HG03442 (cell line): ENCODE results near the gene FOXA3.

ENCODE experiments used
- ATAC-seq: cut with Tn5 transposase; IDR thresholded peaks from one replicate; pipeline ENCODE4 v1.9.1; 2021; ENCODE audit warnings: mild to moderate bottlenecking, moderate library complexity; ENCODE audit not compliant: unreplicated experiment

Gene FOXA3

DNA sequence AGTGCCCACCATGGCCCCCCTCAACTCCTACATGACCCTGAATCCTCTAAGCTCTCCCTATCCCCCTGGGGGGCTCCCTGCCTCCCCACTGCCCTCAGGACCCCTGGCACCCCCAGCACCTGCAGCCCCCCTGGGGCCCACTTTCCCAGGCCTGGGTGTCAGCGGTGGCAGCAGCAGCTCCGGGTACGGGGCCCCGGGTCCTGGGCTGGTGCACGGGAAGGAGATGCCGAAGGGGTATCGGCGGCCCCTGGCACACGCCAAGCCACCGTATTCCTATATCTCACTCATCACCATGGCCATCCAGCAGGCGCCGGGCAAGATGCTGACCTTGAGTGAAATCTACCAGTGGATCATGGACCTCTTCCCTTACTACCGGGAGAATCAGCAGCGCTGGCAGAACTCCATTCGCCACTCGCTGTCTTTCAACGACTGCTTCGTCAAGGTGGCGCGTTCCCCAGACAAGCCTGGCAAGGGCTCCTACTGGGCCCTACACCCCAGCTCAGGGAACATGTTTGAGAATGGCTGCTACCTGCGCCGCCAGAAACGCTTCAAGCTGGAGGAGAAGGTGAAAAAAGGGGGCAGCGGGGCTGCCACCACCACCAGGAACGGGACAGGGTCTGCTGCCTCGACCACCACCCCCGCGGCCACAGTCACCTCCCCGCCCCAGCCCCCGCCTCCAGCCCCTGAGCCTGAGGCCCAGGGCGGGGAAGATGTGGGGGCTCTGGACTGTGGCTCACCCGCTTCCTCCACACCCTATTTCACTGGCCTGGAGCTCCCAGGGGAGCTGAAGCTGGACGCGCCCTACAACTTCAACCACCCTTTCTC is 8.2 kb downstream of the FOXA3 start:
- no peak for ATAC-seq

DNA sequence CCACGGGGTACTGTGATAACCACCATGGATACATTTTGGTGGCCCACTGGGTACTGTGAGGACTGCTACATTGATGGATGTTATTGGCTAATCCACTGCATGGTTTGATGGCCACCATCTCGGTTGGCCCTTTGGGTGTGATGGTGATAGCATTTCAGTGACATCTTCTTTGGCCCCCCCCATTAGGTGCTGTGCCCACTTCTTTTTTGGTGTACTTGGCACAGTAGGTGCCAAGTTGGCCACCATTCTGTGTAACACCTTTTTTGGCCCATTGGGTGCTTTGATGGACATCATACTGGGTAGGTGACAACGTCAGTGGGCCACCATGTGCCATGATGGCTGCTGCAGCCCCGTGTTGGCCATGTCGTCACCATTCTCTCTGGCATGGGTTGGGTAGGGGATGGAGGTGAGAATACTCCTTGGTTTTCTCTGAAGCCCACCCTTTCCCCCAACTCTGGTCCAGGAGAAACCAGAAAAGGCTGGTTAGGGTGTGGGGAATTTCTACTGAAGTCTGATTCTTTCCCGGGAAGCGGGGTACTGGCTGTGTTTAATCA is 9.2 kb downstream of the FOXA3 start:
- ATAC-seq, result no peak

DNA sequence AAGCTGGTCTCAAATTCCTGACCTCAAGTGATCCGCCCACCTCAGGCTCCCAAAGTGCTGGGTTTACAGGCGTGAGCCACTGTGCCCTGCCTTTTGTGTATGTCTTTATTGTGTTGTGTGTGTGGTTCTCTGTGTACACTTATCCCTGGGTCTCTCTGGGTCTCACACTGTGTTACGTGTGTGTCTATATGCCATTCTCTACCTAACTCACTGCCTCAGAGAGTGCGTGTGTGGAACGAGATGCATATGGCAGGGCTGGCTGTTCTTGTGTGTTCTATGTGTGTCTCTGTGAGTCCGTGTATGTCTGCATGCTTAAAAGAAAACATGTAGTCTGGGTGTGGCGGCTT is 10.5 kb downstream of the FOXA3 start:
- no peak for ATAC-seq

DNA sequence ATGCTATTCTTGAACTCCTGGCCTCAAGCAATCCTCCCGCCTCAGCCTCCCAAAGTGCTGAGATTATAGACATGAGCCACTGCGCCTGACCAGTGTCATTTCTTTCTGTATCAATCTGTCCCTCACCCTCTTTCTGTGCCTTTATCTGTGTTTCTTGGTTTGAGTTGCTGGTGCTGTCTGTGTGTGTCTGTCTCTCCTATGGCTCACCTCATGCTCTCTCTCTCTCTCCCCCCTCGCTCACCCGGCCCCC is 12.0 kb downstream of the FOXA3 start:
- ATAC-seq, result no peak

DNA sequence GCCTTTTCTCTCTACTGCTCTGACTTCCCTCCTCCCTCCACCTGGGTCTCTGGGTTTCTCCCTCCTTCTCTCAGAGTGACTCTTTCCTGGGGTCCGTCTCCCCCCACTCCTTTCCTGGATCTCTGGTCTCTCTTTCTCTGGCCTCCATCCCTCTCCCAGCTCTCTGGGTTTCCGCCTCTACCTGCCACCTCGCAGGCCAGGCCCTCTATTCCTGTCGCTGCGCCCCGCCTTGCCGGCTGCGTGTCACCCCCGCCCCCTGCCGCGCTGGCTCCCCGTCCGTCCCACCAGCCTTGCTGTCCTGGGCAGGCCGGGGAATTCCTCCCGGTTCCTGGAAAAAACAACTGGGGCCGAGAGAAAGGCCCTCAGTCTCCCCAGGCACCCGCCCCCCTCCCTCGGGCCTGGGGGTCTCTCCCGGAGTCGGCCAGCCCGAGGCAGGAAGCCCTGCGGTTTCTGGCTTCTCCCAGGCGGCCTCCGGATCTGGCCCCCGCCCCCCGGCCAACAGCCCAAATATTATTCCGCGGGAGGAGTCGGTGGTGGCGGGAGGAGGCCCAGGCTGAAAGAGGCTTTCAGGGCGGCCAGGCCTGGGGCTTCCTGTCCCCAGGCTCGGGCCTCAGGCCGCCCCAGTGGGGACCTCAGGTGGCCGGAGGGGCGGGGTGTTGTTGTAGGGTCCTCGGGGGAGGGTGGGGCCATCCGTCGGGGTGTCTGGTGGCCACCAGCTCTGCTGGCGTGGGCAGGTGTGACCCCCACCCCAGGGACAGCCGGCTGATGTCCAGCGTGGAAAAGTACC is 12.5 kb downstream of the FOXA3 start:
- ATAC-seq, result no peak

DNA sequence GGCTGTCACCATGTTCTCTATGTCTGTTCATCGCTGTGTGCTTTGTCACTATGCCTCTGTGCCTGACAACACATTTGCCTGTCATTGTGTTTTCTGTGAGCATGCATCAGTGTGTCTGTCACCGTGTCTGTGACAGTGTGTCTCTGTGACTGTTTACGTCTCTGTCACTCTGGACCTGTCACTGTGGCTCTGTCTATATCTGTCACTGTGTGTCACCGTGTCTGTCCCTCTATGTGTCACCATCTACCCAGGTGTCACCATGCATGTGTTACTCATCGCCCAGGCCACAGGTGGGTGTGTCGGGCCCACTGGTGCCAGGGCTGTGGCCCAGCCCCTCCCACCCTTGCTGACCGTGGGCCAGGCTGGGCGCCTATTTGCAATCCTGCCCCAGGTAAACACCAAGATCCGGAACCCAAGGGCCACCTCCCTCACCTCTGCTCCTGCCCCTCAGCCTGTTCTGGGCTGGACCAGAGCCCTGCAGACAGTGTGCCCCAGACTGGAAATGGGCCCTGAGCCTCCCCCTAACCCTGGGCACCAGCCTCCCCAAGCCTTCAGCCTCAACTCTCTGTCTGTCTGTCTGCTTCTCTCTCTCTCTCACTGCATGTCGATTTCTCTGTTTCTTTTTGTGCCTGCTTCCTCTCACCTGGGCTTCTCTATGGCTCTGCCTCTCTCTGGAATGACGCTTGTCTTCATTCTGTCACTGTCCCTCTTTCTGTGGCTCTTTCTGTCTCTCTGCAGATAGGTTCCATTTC is 14.1 kb downstream of the FOXA3 start:
- ATAC-seq, result no peak

DNA sequence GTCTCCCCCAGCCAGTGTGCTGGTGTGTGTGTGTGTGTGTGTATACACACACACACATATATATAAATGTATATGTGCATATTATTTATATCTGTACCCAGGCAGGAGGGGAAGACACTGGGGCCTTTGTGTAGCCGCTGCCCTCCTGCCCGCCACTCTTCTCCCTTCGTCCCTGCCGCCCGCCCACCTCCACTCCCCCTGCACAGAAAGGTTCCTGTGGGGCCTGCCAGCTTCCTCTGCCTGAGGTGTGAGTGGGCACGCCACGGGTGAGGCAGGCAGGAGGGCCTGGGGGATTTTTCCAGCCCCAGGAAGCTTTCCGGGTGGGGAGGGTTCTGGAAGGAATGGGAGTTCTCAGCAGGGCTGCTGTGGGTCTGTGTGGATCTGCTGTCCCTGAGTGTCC is 14.9 kb downstream of the FOXA3 start:
- ATAC-seq, result no peak

DNA sequence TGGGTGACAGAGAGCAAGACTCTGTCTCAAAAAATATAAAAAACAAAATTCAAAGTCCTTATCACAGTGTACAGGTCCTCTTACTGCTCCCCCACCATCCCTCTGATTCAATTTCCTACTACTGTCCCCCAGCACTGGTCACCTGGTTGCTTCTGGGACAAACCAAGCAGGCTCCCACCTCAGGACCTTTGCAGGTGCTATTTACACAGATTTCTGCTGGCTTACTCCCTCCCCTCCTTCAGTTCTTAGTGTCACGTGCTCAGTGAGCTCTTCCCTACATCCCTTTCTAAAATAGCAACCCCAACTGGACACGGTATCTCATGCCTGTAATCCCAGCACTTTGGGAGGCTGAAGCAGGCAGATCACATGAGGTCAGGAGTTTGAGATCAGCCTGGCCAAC is 15.8 kb downstream of the FOXA3 start:
- no peak for ATAC-seq

DNA sequence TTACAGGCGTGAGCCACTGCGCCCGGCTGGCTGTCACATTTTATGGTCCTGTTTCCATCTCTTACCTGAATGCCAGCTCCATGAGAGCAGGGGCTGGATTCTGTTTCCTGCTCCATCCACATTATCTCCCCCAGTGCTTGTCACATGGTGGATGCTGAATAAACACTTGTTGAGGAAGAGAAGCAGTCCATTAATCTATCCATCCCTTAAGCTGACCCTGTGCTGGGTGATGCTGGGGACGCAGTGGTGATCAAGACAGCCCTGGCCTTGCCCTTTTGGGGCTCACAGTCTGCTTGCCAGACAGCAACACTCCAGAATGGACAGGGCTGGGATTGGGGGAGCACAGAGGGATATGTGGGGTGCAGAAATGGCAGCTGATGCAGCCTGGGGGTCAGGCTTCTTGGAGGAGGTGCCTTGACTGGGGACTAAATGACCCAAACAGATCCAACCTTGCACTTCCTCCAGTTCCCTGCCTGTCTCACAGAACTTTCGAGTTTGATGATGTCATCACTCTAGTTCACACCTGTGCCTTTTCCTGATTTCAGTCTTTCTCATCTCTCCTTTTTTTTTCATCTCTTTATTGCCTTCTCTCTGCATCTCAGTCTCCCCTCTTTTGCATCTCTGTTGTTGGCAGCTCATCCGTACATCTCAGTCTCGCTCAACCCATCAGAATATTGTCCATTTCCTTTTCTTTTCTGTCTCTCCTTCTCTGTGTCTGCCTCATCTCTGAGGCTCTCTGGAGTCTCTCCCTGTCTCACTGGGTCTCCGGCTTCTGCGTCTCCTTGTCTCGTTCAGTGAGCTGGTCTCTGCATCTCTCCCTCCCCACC is 17.2 kb downstream of the FOXA3 start:
- no peak for ATAC-seq

DNA sequence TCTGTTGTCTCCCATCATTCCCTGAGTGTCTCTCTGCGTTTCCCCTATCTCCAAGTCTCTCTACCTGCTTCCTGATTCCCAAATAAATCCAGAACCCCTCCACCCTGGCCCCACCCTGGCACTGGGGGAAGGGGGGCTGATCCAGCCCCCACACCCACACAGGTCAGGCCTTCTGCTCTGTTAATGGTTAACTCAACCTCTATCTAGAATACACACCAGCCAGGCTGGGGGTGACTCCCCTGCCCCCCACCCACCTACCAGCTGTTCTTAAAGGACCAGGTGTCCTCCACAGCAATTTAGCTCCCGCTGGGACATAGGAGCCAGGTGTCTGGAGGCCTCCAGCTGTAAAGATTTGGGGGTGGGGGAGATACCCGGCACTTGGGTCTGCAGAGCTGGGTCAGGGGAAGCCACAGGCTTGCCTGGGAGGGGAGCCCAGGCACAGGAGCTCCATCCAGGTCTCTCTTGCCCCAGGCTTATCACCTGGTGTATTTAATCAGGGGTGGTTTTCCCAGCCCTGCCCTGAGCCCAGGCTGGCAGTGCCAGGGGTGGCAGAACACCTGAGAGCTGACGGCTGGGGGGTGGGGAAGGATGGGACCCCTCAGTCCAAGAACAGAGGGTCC is 17.9 kb downstream of the FOXA3 start:
- ATAC-seq, result no peak

DNA sequence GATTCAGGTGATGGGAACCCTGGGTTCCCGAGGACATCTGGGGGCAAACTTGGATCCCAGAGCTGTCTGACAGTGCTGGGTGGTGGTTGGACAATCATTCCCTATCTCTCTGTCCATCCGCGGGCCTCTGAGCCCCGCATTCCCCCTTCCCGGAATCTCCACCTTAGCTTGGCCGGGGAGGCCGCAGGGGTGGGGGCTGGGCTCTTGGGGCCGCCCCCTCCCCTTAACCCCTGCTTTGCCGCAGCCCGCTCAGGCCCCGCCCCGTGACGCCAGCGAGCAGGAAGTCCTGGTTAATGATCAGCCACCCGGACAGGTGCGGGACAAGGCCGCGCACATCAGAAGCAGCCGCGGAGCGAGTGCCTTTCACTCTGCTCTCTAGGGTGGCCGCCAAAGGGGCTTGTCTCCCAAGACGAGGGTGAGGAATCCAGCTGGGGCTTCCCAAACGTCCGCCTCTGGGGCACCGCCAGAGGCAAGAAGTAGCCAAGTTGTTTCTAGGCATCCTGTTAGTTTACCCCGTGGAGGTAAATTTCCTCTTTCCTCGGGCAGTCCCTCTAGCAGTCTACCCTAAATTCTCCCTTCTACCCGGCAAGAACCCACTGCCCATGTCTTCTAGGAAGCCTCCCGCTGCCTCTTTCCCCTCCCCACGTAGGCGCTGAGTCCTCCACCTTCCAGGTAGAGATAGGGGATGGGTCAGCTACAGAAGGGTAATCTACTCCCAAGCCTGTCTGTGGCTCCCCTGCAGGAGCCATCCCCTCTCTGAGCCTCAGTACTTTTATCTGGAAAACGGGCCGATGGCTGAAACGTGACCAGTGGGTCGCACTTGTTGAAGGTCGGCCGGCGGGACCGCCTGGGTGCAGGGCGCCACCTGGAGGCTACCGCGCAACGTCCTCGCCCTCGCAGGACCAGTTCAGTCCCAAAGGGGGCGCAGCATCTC is 18.8 kb downstream of the FOXA3 start:
- no peak for ATAC-seq

DNA sequence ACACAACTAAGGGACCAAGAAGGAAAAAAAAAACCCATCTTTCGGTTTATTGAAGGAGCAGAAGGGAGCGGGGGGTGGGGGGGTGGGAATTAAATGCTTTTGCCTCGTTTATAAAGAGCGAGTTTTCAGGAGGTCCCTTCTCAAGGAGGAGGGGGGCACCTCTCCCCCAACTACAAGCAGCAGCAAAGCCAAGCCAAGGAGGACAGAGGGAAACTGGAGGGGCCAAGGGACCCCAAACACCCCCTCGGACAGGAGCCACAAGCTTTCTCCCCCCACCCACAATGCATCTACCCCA is 19.4 kb downstream of the FOXA3 start:
- ATAC-seq, result no peak

DNA sequence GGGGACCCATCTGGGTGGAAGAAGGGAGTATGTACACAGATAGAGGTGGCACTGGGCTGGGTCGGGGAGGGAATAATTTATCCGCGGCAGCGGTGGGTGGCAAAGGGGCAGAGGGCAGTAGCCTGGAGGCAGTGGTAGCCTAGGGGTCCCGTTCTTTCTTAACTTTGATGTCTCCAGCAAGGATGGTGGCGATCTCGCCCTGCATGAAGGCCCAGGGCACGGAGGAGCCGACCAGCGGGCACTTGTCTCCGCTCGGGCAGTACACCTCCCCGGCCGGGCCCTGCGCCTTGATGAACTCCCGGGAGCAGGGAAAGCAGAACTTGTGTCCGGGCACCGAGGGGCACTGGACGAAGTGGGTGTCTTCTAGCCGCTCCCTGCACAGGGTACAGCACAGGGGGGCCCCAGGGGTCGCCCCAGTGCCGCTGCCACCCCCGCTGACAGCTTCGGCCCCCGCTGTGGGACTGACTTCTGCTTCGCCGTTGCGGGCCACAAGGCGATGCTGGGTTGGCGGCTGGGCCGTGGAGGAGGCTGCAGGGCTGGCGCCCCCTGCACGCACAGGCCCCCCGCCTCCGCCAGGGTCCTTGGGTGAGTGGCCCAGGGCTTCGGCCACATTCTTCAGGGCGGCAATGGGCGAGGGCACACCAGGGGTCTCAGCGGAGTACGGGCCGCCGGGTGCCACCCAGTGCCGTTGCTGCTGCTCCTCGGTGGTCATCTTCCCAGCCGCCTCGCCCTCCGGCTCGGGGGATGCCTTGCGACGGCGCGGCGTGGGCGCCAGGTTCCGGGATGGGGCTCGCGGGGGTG is 20.0 kb downstream of the FOXA3 start:
- ATAC-seq, result no peak

DNA sequence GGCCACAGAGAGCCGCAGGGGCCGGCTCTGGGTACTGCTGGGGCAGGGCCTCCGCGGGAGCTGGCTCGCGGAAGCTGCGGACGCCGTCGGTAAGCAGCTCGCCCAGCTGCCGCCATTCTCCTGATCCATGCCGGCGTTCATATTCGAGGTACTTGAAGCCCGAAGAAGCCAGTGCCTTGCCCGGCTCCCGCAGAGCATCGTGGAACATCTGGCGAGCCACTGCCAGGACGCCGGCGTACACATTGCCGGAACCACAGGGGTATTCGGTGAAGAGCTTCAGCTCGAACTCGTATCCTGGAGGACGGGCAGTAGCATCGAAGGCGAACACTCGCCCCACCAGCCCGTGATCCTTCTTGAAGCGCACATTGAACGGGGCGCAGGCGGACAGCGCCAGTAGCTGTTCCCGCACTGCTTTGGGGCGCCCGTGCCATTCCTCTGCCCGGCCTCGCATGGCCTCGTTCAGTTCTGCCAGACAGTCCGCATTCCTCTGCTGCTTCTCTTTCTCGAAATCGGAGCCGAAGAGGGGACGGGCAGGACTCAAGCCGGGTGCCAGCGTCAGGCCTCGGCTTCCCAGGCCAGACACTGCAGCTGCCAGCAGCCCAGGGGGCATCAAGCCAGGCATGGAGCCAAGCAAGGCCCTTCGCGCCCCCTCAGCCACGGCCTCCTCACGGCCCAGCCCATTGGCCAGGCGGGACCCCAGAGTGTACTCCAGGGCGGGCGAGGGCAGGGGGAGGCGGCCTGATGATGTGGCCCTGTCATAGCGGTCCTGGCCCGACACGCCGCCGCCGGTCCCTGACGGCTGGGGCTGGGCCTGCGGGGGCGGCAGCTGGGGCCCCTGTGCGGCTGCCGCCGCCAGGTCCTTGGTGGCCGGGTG is 20.8 kb downstream of the FOXA3 start:
- no peak for ATAC-seq

DNA sequence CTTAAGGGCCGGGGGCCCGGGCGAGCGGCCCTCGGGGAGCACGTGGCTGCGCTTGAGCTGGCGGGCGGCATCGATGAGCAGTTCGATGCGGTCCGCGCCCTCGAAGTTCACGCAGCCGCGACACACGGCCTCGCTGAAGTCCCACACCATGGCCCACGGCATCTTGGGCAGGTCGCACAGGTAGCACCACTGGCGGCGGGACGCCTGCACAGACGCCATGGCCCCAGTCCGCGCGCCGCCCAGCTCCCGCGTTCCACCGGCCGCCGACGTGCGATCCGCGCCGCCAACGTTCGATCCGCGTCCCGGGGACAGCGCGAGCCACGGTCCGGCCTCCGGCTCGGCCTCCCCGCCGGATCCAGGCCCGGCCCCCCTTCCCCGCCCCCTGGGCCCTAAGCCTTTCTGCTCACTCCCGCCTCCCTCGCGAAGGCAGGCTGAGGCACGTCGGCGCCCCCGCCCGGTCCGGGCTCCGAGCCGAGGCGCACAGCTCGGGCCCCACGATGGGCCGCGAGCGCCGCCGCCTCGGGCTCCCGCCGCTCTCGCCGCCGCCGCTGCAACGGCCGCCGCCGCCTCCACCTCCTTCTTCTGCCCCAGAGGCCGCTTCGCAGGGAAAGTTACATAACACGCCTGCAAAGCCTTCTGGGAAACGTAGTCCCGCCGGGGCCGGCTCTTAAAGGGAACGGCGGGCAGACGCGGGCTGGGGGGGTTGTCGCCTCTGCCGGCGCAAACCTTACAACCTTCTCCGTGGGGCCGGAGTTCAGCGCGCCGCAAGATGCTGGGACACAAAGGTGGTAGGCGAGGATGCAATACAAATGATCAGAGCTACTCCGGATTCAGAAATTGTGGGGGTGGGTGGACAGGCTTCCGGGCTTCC is 21.7 kb downstream of the FOXA3 start, which contains the start of gene IRF2BP1:
Gene IRF2BP1, minus strand, starts transcription at position 586 of the 871 bp plus-strand sequence. Its CDS starts 367 bp downstream, at position 219.
- ATAC-seq, result peak; percentile 40

DNA sequence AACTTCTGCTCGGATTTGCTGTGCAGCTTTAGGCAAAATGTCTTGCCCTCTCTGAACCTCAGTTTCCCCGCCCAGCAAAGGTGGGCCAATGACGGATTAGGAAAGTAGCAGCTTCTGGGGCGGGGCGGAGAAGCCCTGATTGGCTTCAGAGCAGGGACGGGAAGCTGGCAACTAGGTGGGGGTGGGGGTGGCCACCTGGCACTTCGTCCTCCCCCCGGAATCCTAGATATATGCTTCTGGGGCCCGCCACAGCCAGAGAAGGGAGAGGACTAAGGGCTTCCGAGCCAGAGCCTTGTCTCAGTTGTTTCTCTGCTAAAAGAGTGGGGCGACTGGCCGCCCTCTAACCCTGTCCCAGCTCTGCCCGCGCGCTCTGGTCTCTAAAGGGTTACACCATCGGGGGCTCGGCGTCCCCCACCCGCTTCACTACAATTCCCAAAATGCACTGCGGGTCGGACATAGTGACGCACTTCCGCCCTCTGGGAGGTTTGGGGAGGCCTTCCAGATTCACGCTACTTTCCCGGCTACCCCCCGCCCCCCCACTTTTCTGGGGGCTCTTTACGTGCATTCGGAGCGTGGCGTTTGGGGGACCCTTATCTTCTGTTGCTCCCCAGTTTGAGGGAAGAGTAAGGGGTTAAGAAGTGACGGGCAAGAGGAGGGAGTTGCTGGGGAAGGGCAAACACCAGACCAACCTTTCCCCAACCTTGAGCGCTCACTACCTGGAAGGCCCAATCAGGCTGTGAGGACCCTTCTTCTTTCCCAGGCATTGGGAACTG is 22.5 kb downstream of the FOXA3 start:
- peak; percentile 33 for ATAC-seq
